ENCODE measurements around the gene PEF1. TPM values are rescaled to one million over a fixed set of nuclear protein-coding genes. Genes with fewer than 3 reads are reported as not detected.

The PEF1 gene
- total RNA-seq, 2 experiments from 2014 or later, result 50.4 to 50.5 TPM

- Mint-ChIP-seq H3K36me3 (ENCODE audit: low read depth) (no peaks in the 10 kb centered on the region), H3K9me3 (no peaks in the 10 kb centered on the region), H3K4me3 (no peak overlapping the region), H3K27me3 (peaks cover 15% of the 10 kb centered on the region), H3K4me1 (no peaks in the 10 kb centered on the region), H3K27ac (no peak overlapping the region)
- ChIA-PET CTCF (interaction anchor here (1.9 kb wide), 1 partner anchor 110 kb away, joined by 5 read pairs; no protein-coding TSS in a partner anchor), POLR2A (interaction anchor here (1.0 kb wide), 1 partner anchor 34 kb away, joined by 4 read pairs; the partner anchor contains the start of gene PEF1)
- DNase-seq, result no peak
These were observed 34.4 kb upstream of the PEF1 start for GRCh38 chr1:31679091-31679490.

DNA sequence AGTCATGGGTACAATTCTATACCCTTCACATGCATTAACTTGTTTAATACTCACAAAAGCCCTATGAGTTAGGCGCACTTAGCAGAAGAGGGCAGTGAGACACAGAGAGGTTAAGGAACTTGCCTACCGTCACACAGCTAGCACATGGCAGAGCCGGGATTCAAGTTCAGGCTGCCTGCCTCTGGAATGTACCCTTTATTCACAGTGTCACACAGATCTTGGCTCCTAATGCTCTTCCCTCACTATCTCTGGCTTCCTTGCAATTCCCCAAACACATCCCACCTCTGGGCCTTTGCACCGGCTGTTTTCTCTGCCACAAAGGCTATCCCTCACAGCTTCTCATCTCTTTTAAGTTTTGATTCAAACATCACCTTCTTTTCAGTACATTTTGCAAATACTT is 34.0 kb upstream of the PEF1 start:
- ChIA-PET CTCF (interaction anchor here (1.9 kb wide), 1 partner anchor 110 kb away, joined by 5 read pairs; no protein-coding TSS in a partner anchor), POLR2A (interaction anchor here (0.8 to 1.0 kb wide), 2 partner anchors 21 to 33 kb away, joined by 3 to 4 read pairs; partner anchors contain the start of gene PEF1)
- H3K4me3 Mint-ChIP-seq, result no peak overlapping the region
- H3K4me1 Mint-ChIP-seq, result no peaks in the 10 kb centered on the region
- H3K27ac Mint-ChIP-seq, result no peak overlapping the region
- H3K9me3 Mint-ChIP-seq, result no peaks in the 10 kb centered on the region
- H3K27me3 Mint-ChIP-seq, result peaks cover 15% of the 10 kb centered on the region
- H3K36me3 Mint-ChIP-seq (ENCODE audit: low read depth), result no peaks in the 10 kb centered on the region
- DNase-seq, result no peak

DNA sequence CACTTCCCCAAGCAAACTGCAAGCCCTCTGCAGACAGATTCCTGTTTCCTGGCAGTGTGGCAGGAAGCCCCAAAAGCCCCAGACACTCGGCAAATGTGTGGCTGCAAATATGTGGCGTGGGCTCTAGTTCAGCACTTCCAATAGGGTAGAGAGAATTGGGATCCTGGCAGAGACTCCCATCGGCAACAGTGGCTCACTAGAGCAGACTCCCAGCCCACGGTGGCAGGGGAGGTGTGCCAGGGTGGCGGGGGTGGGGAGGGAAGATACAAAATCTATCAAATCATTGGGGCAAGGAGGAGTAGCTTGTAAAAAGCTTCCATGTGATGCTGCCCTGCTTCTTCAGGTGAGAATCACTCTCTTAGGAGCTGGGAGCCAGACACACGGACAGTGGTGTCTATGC is 33.3 kb upstream of the PEF1 start:
- H3K9me3 Mint-ChIP-seq, result no peaks in the 10 kb centered on the region
- ChIA-PET CTCF (interaction anchor here (1.9 kb wide), 2 partner anchors 14 to 111 kb away, joined by 4 to 5 read pairs; no protein-coding TSS in a partner anchor), POLR2A (interaction anchor here (0.8 to 1.0 kb wide), 2 partner anchors 22 to 33 kb away, joined by 3 to 4 read pairs; partner anchors contain the start of gene PEF1)
- no peak for DNase-seq
- H3K27me3 Mint-ChIP-seq, result peaks cover 15% of the 10 kb centered on the region
- H3K27ac Mint-ChIP-seq, result no peak overlapping the region
- no peaks in the 10 kb centered on the region for H3K36me3 Mint-ChIP-seq (ENCODE audit: low read depth)
- H3K4me1 Mint-ChIP-seq, result no peaks in the 10 kb centered on the region
- no peak overlapping the region for H3K4me3 Mint-ChIP-seq

DNA sequence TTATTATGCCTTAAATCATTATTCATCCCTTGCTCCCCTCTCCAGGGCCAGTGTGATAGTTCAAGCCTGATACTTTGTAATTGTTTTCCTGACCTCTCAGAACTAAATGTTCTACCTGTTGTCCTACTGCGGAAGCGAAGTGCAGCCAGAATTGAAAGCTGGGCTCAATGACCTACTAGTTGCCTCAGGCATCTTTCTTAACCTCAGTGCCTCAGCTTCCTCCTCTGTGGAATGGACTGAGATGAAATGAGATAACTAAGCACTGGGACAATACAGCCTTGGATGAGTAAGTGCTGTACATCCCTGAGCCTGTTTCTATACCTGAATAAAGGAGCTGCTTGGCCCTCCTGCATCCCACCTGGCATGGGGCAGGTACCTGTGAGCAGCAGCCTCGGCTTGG is 32.7 kb upstream of the PEF1 start:
- H3K27ac Mint-ChIP-seq, result no peak overlapping the region
- H3K4me3 Mint-ChIP-seq, result no peak overlapping the region
- peaks cover 10% of the 10 kb centered on the region for H3K27me3 Mint-ChIP-seq
- ChIA-PET CTCF (interaction anchor here (1.9 kb wide), 2 partner anchors 13 to 112 kb away, joined by 4 to 5 read pairs; no protein-coding TSS in a partner anchor), POLR2A (no interaction called here)
- DNase-seq, result no peak
- no peaks in the 10 kb centered on the region for H3K9me3 Mint-ChIP-seq
- H3K36me3 Mint-ChIP-seq (ENCODE audit: low read depth), result no peaks in the 10 kb centered on the region
- H3K4me1 Mint-ChIP-seq, result no peaks in the 10 kb centered on the region

DNA sequence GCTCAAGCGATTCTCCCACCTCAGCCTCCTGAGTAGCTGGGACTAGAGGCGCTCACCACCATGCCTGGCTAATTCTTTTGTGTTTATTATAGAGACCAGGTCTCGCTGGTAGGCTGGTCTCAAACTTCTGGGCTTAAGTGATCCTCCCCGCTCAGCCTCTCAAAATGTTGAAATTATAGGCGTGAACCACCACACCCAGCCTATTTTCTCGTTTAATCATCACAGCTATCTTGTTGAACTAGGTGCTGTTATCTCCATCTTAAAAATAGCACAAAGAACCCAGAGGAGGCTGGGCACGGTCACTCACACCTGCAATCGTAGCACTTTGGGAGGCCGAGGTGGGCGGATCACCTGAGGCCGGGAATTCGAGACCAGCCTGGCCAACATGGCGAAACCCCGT is 31.1 kb upstream of the PEF1 start:
- no peak for DNase-seq
- POLR2A ChIA-PET, result no interaction called here
- no peak overlapping the region for H3K27ac Mint-ChIP-seq
- no peaks in the 10 kb centered on the region for H3K9me3 Mint-ChIP-seq
- no peaks in the 10 kb centered on the region for H3K4me1 Mint-ChIP-seq
- no peak overlapping the region for H3K4me3 Mint-ChIP-seq
- CTCF ChIA-PET, result interaction anchor here (1.2 kb wide), 1 partner anchor 113 kb away, joined by 3 read pairs; no protein-coding TSS in a partner anchor
- H3K36me3 Mint-ChIP-seq (ENCODE audit: low read depth), result no peaks in the 10 kb centered on the region
- H3K27me3 Mint-ChIP-seq, result peaks cover 14% of the 10 kb centered on the region

DNA sequence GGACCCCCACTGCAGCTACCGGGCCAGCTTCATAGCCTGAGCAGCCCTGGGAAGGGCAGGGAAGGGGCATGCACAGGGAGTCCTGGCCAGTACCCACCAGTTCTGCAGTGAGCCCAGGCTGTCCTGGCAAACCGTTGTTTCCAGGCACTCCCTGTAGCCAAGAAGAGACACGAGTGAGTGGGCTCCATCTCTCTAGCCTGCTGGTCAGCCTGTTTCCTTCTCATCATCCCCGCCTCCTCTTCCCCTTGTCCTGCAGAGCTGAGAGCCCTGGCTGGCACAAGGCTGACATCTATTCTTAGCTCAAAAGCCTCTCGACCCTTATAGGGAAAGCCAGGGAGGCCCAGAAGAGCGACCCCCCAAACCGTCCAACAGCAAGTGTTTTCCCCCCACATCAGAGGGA is 30.5 kb upstream of the PEF1 start:
- DNase-seq, result no peak
- Mint-ChIP-seq H3K27me3 (peaks cover 17% of the 10 kb centered on the region), H3K4me1 (peaks cover 2% of the 10 kb centered on the region), H3K4me3 (no peak overlapping the region), H3K36me3 (ENCODE audit: low read depth) (no peaks in the 10 kb centered on the region), H3K9me3 (no peaks in the 10 kb centered on the region), H3K27ac (no peak overlapping the region)
- ChIA-PET POLR2A (no interaction called here), CTCF (interaction anchor here (1.2 kb wide), 1 partner anchor 114 kb away, joined by 3 read pairs; no protein-coding TSS in a partner anchor)

- CTCF ChIA-PET, result interaction anchor here (0.7 to 1.2 kb wide), 2 partner anchors 9 to 114 kb away, joined by 3 to 5 read pairs; no protein-coding TSS in a partner anchor
- peaks cover 6% of the 10 kb centered on the region for H3K4me1 Mint-ChIP-seq
- no peaks in the 10 kb centered on the region for H3K9me3 Mint-ChIP-seq
- H3K27ac Mint-ChIP-seq, result no peak overlapping the region
- no peaks in the 10 kb centered on the region for H3K36me3 Mint-ChIP-seq (ENCODE audit: low read depth)
- no peak for DNase-seq
- H3K4me3 Mint-ChIP-seq, result no peak overlapping the region
- H3K27me3 Mint-ChIP-seq, result peaks cover 21% of the 10 kb centered on the region
- POLR2A ChIA-PET, result no interaction called here
These were observed 29.9 kb upstream of the PEF1 start for GRCh38 chr1:31674626-31675025.

- ChIA-PET CTCF (no interaction called here), POLR2A (no interaction called here)
- H3K36me3 Mint-ChIP-seq (ENCODE audit: low read depth), result no peaks in the 10 kb centered on the region
- no peak overlapping the region for H3K27ac Mint-ChIP-seq
- peaks cover 31% of the 10 kb centered on the region for H3K27me3 Mint-ChIP-seq
- H3K4me1 Mint-ChIP-seq, result peaks cover 7% of the 10 kb centered on the region
- no peak for DNase-seq
- H3K9me3 Mint-ChIP-seq, result no peaks in the 10 kb centered on the region
- H3K4me3 Mint-ChIP-seq, result no peak overlapping the region
These were observed 28.8 kb upstream of the PEF1 start for GRCh38 chr1:31673433-31673832.

GRCh38 chr1:31672986-31673385 is 28.3 kb upstream of the PEF1 start:
- Mint-ChIP-seq H3K4me3 (no peak overlapping the region), H3K9me3 (no peaks in the 10 kb centered on the region), H3K27ac (no peak overlapping the region), H3K4me1 (peaks cover 7% of the 10 kb centered on the region), H3K27me3 (peaks cover 31% of the 10 kb centered on the region), H3K36me3 (ENCODE audit: low read depth) (no peaks in the 10 kb centered on the region)
- CTCF ChIA-PET, result no interaction called here
- POLR2A ChIA-PET, result no interaction called here
- no peak for DNase-seq

- Mint-ChIP-seq H3K27me3 (peaks cover 26% of the 10 kb centered on the region), H3K36me3 (ENCODE audit: low read depth) (no peaks in the 10 kb centered on the region), H3K4me1 (peaks cover 7% of the 10 kb centered on the region), H3K27ac (no peak overlapping the region), H3K4me3 (no peak overlapping the region), H3K9me3 (no peaks in the 10 kb centered on the region)
- ChIA-PET POLR2A (no interaction called here), CTCF (interaction anchor here (0.8 kb wide), 1 partner anchor 117 kb away, joined by 3 read pairs; no protein-coding TSS in a partner anchor)
- no peak for DNase-seq
These were observed 27.0 kb upstream of the PEF1 start for GRCh38 chr1:31671561-31672201.

GRCh38 chr1:31671147-31671546 is 26.5 kb upstream of the PEF1 start:
- H3K4me1 Mint-ChIP-seq, result peaks cover 7% of the 10 kb centered on the region
- no peak overlapping the region for H3K27ac Mint-ChIP-seq
- DNase-seq, result no peak
- no peaks in the 10 kb centered on the region for H3K9me3 Mint-ChIP-seq
- H3K27me3 Mint-ChIP-seq, result peaks cover 26% of the 10 kb centered on the region
- POLR2A ChIA-PET, result no interaction called here
- no peak overlapping the region for H3K4me3 Mint-ChIP-seq
- H3K36me3 Mint-ChIP-seq (ENCODE audit: low read depth), result no peaks in the 10 kb centered on the region
- CTCF ChIA-PET, result no interaction called here

DNA sequence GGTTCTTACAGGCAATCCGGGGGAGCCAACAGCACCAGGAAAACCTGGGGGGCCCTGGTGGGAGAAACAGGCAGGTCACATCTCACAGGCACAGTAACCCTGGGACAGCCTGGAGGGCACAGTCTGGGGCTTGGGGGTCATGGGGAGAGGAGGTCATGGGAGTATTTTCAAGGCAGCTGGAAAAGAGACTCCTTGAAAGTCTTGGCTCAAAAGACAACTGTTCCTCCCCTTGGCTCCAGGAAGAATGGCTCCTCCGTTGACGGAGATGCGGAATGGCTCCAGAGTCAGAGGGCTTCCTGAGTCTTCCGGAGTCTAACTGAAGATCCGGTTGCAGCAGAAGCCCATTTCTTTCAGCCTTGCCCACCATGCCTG is 25.9 kb upstream of the PEF1 start:
- no peak for DNase-seq
- ChIA-PET CTCF (interaction anchor here (1.1 to 1.7 kb wide), 3 partner anchors 9 to 119 kb away, joined by 4 to 12 read pairs (median 6); no protein-coding TSS in a partner anchor), POLR2A (interaction anchor here (1.0 kb wide), 1 partner anchor 34 kb away, joined by 3 read pairs; no protein-coding TSS in a partner anchor)
- Mint-ChIP-seq H3K36me3 (ENCODE audit: low read depth) (no peaks in the 10 kb centered on the region), H3K4me3 (no peak overlapping the region), H3K4me1 (peaks cover 7% of the 10 kb centered on the region), H3K9me3 (no peaks in the 10 kb centered on the region), H3K27ac (no peak overlapping the region), H3K27me3 (peaks cover 26% of the 10 kb centered on the region)

GRCh38 chr1:31669786-31670592 is 25.3 kb upstream of the PEF1 start:
- Mint-ChIP-seq H3K4me1 (peaks cover 7% of the 10 kb centered on the region), H3K9me3 (no peaks in the 10 kb centered on the region), H3K36me3 (ENCODE audit: low read depth) (no peaks in the 10 kb centered on the region), H3K4me3 (peak overlapping the region; percentile 6), H3K27me3 (peaks cover 26% of the 10 kb centered on the region), H3K27ac (no peak overlapping the region)
- DNase-seq, result no peak
- ChIA-PET POLR2A (interaction anchor here (1.0 kb wide), 1 partner anchor 35 kb away, joined by 3 read pairs; no protein-coding TSS in a partner anchor), CTCF (interaction anchor here (1.1 to 1.7 kb wide), 4 partner anchors 9 to 392 kb away, joined by 3 to 12 read pairs (median 5); no protein-coding TSS in a partner anchor)

Measured in activated CD4-positive, alpha-beta memory T cell treated with anti-CD3 and anti-CD28 coated beads, Interleukin-2, amount 10 ng/mL, durations not matched to agents 7 days and 5 days (primary cell).